SK-N-SH treated with all-trans-retinoic acid at 6 μM for 48 hours (cell line): Measurements from ENCODE around the gene CLEC18C.
"Not testable (repeated sequence)": the region's sequence is repeated elsewhere in the genome, so short reads cannot be mapped to it uniquely, and the experiment has no call there.

Experiments used
- CREB5 ChIP-seq: fragments of 250-450 bp; sonication (Bioruptor Pico); IDR thresholded peaks from 2 replicates; pipeline ENCODE4 v1.5.1; 2020; ENCODE audit warnings: low read depth, mild to moderate bottlenecking, moderate library complexity
- PATZ1 ChIP-seq: fragments of 250-450 bp; sonication (Bioruptor Pico); IDR thresholded peaks from 2 replicates; pipeline ENCODE4 v1.8.0; 2020; ENCODE audit warnings: mild to moderate bottlenecking, moderate library complexity, borderline replicate concordance
- RARB ChIP-seq: fragments of 250-450 bp; sonication (Bioruptor Pico); IDR thresholded peaks from 2 replicates; pipeline ENCODE4 v1.8.0; 2021; ENCODE audit warnings: mild to moderate bottlenecking, moderate library complexity
- SNAI2 ChIP-seq: fragments of 250-450 bp; sonication (Bioruptor Pico); IDR thresholded peaks from 2 replicates; pipeline ENCODE4 v1.5.0; 2020; ENCODE audit warnings: mild to moderate bottlenecking, moderate library complexity
- TCF4 ChIP-seq: fragments of 250-450 bp; sonication (Bioruptor Pico); IDR thresholded peaks from 2 replicates; pipeline ENCODE4 v1.8.0; 2021; ENCODE audit warnings: mild to moderate bottlenecking, moderate library complexity, borderline replicate concordance
- TOX ChIP-seq: fragments of 250-450 bp; sonication (Bioruptor Pico); IDR thresholded peaks from 2 replicates; pipeline ENCODE4 v1.8.0; 2021; ENCODE audit warnings: mild to moderate bottlenecking, moderate library complexity, borderline replicate concordance
- ZC3H10 ChIP-seq: fragments of 250-450 bp; sonication (Bioruptor Pico); IDR thresholded peaks from 2 replicates; pipeline ENCODE4 v1.5.1; 2021; ENCODE audit warnings: mild to moderate bottlenecking, moderate library complexity
- ZFP30 ChIP-seq: fragments of 450-650 bp; formaldehyde crosslinking; IDR thresholded peaks from 2 replicates; pipeline ENCODE4 v1.5.0; 2022; ENCODE audit warnings: mild to moderate bottlenecking, moderate library complexity
- ZNF565 ChIP-seq: fragments of 450-650 bp; formaldehyde crosslinking; conservative IDR thresholded peaks from 2 replicates; pipeline ENCODE4 v1.5.0; 2020; ENCODE audit warnings: low read depth, mild to moderate bottlenecking, moderate library complexity
- ZNF70 ChIP-seq: fragments of 450-650 bp; formaldehyde crosslinking; IDR thresholded peaks from 2 replicates; pipeline ENCODE4 v1.5.0; 2020; ENCODE audit warnings: mild to moderate bottlenecking, moderate library complexity

GRCh38 chr16:70222574-70222973 lies 49.0 kb downstream of the CLEC18C start:
- not testable (repeated sequence) for TF ChIP-seq ZFP30; RARB (CRISPR knock-in tag); ZNF70 (CRISPR knock-in tag); TCF4; ZC3H10; TOX (CRISPR knock-in tag); SNAI2; PATZ1 (CRISPR knock-in tag); ZNF565; CREB5 (CRISPR knock-in tag)
